ENCODE results near the gene TULP3.

- TF ChIP-seq CTCF (IDR thresholded peaks at IDR 0.05; ENCODE audit: extremely low read depth in 1 of 2, insufficient read depth in 1 of 2, low read depth in 1 of 2, low read length in 2 of 2): no peak
- TF ChIP-seq MAX (IDR thresholded peaks at IDR 0.05; ENCODE audit: insufficient read depth, insufficient read length): no peak
- no peak for TF ChIP-seq POLR2A (IDR thresholded peaks at IDR 0.05; ENCODE audit: low read depth, low read length)
- no peak for TF ChIP-seq EZH2 (IDR thresholded peaks at IDR 0.05; ENCODE audit: borderline replicate concordance, low read depth, low read length, severe bottlenecking)
- no peak for TF ChIP-seq POLR2AphosphoS5 (IDR thresholded peaks at IDR 0.05; ENCODE audit: insufficient read depth, low read depth, low read length)
- TF ChIP-seq JUN (IDR thresholded peaks at IDR 0.05; ENCODE audit: borderline replicate concordance, insufficient read depth, insufficient read length, low read depth): no peak
- no peak for TF ChIP-seq GATA2 (IDR thresholded peaks at IDR 0.05; ENCODE audit: insufficient read depth, insufficient read length, low read depth, low read length)
- TF ChIP-seq MYC (IDR thresholded peaks at IDR 0.05; ENCODE audit: low read depth, low read length): no peak
- TF ChIP-seq FOS (IDR thresholded peaks at IDR 0.05; ENCODE audit: borderline replicate concordance, insufficient read depth, low read length): no peak
These were observed 5.9 kb upstream of the TULP3 start for GRCh38 chr12:2884810-2885209.

All from endothelial cell of umbilical vein (primary cell).